SU-DHL-6 (cell line): ENCODE results near the gene TXN2.

Experiments
- H2AFZ ChIP-seq: fragments of 200-600 bp; sonication (generic); 2 replicates; pipeline ENCODE4 v1.6.1; 2014; ENCODE audit warnings: low read depth, mild to moderate bottlenecking, moderate library complexity, mixed read lengths, antibody characterized with exemption, low read length; ENCODE audit not compliant: severe bottlenecking
- H3F3A ChIP-seq: fragments of 200-600 bp; shearing (Covaris generic); 2 replicates; pipeline ENCODE4 v1.6.0; 2016; ENCODE audit warnings: antibody characterized with exemption, mild to moderate bottlenecking; ENCODE audit not compliant: insufficient read depth
- H3K27ac ChIP-seq: fragments of 200-600 bp; sonication (generic); 2 replicates; pipeline ENCODE4 v1.5.1; 2016; ENCODE audit warnings: low read depth, mild to moderate bottlenecking, low read length, moderate library complexity, mixed read lengths
- H3K27me3 ChIP-seq: fragments of 200-600 bp; sonication (generic), shearing (Covaris generic); 2 replicates; pipeline ENCODE4 v1.6.0; 2014; ENCODE audit warnings: mild to moderate bottlenecking, low read length
- H3K36me3 ChIP-seq: fragments of 200-600 bp; sonication (generic); 2 replicates; pipeline ENCODE4 v1.6.1; 2014; ENCODE audit warnings: mild to moderate bottlenecking, low read length, mixed read lengths
- H3K4me2 ChIP-seq: fragments of 300-600, 200-600 bp; shearing (Covaris generic), sonication (generic); 2 replicates; pipeline ENCODE4 v1.6.0; 2014; ENCODE audit warnings: low read length, low read depth, mild to moderate bottlenecking; ENCODE audit not compliant: poor library complexity, severe bottlenecking
- H3K4me3 ChIP-seq: fragments of 200-600 bp; sonication (generic); 2 replicates; pipeline ENCODE4 v1.5.1; 2014; ENCODE audit warnings: antibody characterized with exemption, low read length, mild to moderate bottlenecking, mixed read lengths; ENCODE audit not compliant: insufficient read depth, poor library complexity, severe bottlenecking
- H3K79me2 ChIP-seq: fragments of 200-600 bp; sonication (generic); 2 replicates; pipeline ENCODE4 v1.6.1; 2014; ENCODE audit warnings: mild to moderate bottlenecking, low read length, moderate library complexity; ENCODE audit not compliant: insufficient read depth
- H3K9ac ChIP-seq: fragments of 200-600 bp; sonication (generic); 2 replicates; pipeline ENCODE4 v1.7.0; 2014; ENCODE audit warnings: mild to moderate bottlenecking, low read length
- H3K9me2 ChIP-seq: fragments of 200-600 bp; sonication (generic); replicated peaks from 2 replicates; pipeline ENCODE4 v1.6.1; 2014; ENCODE audit warnings: low read length; ENCODE audit not compliant: insufficient read depth
- H3K9me3 ChIP-seq: fragments of 200-600 bp; sonication (generic); 2 replicates; pipeline ENCODE4 v1.6.1; 2014; ENCODE audit warnings: low read length, mixed read lengths; ENCODE audit not compliant: insufficient read depth
- H4K20me1 ChIP-seq: fragments of 200-600 bp; sonication (generic); 2 replicates; pipeline ENCODE4 v1.6.1; 2014; ENCODE audit warnings: low read depth, mild to moderate bottlenecking, antibody characterized with exemption, low read length, moderate library complexity, mixed read lengths
- EZH2phosphoT487 ChIP-seq: fragments of 200-600 bp; sonication (generic), shearing (Covaris generic); conservative IDR thresholded peaks from 2 replicates; pipeline ENCODE4 v1.6.1; 2018; ENCODE audit warnings: mild to moderate bottlenecking, antibody characterized with exemption, low read length, moderate library complexity, mixed read lengths
- TF ChIP-seq, protein P1 (sequence below): fragments of 200-600 bp; sonication (generic); IDR thresholded peaks from one replicate; pipeline ENCODE4 v1.5.1; 2017; ENCODE audit warnings: antibody characterized with exemption, mild to moderate bottlenecking, low read length, moderate library complexity; ENCODE audit not compliant: insufficient read depth, poor library complexity, severe bottlenecking

The TXN2 gene

DNA sequence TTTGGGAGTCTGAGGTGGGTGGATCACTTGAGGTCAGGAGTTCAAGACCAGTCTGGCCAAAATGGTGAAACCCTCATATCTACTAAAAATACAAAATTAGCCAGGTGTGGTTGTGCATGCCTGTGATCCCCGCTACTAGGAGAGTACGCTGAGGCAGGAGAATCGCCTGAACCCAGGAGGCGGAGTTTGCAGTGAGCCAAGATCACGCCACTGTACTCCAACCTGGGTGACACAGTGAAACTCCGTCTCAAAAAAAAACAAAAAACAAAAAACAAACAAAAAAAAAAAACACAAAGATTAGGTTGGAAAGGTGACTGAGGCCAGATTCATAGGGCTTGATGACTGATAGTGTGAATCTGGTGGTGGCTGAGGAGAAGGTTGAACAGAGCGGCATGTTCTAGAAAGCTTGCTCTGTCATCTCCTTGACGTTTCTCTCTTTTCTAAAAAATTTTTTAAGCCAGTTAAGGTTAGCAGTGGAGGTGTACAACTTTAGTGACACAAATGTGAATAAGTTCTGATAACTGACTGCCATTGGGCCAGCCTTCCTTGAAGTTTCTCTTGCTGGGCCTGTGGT lies 40.9 kb downstream of the TXN2 start:
- Histone ChIP-seq H2AFZ (no peak overlapping the region), H3K4me2 (no peak overlapping the region), H3K9me2 (no peaks in the 10 kb centered on the region), H3K4me3 (no peak overlapping the region), H3K36me3 (no peaks in the 10 kb centered on the region), H3F3A (no peaks in the 10 kb centered on the region), H3K27me3 (no peaks in the 10 kb centered on the region), H3K79me2 (no peaks in the 10 kb centered on the region), H4K20me1 (no peaks in the 10 kb centered on the region), H3K27ac (no peak overlapping the region), H3K9me3 (no peaks in the 10 kb centered on the region), H3K9ac (no peak overlapping the region)
- TF ChIP-seq EZH2phosphoT487 = no peak
- TF ChIP-seq, protein P1, sequence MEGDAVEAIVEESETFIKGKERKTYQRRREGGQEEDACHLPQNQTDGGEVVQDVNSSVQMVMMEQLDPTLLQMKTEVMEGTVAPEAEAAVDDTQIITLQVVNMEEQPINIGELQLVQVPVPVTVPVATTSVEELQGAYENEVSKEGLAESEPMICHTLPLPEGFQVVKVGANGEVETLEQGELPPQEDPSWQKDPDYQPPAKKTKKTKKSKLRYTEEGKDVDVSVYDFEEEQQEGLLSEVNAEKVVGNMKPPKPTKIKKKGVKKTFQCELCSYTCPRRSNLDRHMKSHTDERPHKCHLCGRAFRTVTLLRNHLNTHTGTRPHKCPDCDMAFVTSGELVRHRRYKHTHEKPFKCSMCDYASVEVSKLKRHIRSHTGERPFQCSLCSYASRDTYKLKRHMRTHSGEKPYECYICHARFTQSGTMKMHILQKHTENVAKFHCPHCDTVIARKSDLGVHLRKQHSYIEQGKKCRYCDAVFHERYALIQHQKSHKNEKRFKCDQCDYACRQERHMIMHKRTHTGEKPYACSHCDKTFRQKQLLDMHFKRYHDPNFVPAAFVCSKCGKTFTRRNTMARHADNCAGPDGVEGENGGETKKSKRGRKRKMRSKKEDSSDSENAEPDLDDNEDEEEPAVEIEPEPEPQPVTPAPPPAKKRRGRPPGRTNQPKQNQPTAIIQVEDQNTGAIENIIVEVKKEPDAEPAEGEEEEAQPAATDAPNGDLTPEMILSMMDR = no peak

DNA sequence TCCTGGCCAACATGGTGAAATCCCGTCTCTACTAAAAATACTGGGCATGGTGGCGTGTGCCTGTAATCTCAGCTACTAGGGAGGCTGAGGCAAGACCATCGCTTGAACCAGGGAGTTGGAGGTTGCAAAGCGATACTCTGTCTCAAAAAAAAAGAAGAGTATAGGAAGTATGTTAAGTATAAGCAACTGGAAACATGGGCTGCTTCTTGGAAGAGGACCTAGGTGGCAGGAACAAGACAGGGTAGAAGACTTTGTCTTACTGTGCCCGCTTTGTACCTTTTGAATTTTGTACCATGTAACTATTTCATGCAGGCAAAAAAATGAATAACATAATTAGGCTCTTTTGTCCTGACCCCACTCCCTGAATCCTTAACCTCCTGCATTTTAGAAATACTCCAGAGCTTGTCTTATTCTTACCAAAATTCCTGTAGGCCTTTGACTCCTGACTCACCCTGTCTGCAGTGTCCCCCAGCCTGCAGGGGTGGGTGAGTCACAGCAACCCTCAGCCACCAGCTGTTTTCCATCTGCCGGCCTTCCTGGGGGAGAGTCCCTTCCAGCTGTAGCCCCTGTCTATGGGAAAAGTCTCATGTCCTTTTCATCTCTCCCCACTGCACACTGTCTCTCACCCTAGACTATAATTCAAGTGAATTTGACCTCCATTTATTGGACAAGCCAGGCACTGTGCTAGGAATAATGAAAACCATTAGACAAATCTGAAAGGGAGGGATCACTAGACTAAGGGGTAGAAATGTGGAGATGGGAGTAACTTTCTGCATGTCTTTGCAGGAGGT lies 41.8 kb downstream of the TXN2 start:
- no peak for TF ChIP-seq EZH2phosphoT487
- TF ChIP-seq, protein P1 = no peak
- H3K4me3 ChIP-seq = no peak overlapping the region
- H3K9me3 ChIP-seq = no peaks in the 10 kb centered on the region
- H2AFZ ChIP-seq = no peak overlapping the region
- H3K27ac ChIP-seq = no peak overlapping the region
- no peak overlapping the region for H3K9ac ChIP-seq
- no peaks in the 10 kb centered on the region for H4K20me1 ChIP-seq
- no peak overlapping the region for H3K4me2 ChIP-seq
- no peaks in the 10 kb centered on the region for H3K36me3 ChIP-seq
- no peaks in the 10 kb centered on the region for H3K27me3 ChIP-seq
- no peaks in the 10 kb centered on the region for H3K9me2 ChIP-seq
- H3F3A ChIP-seq = no peaks in the 10 kb centered on the region
- no peaks in the 10 kb centered on the region for H3K79me2 ChIP-seq

DNA sequence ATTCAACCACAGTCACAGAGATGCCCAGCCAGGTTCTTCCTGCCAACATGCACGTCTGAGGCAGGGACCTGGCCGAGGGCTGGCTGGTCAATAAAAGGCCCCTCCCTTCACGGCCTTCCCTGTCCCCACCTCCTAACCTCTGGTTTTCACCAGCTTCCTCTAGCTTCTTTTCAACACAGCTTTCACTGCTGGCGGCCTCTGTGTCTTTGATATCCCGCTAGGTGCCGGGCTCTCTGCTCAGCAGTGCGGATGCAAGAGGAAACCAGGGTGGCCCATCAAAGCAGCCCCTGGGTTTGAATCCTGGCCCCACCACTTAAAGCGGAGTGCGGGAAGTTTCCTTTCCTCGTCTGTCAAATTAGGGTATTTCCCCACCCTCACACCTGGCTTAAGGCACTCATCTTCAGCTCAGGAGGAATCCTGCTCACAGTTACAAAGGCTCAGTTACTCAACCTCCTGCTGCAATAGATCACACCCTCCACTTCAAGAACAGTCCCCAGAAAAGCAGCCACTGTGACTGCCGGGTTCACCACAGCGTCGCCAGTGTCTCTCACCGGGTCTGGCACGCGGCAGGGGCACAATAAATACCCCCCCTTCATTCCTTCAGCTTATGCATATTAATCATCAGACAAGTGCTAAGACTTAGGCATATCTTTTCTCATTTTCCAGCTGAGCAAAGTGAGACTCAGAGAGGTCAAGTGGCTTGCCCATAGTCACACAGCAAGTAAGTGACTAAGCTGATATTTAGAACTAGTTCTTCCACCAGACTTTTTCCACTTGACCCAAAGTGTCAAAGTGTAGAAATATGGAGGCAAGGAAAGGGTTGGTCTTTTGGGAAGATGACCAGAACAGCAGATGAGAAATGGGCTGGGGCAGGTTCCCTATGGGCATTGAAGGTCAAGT lies 45.7 kb downstream of the TXN2 start:
- H3K27ac ChIP-seq = no peak overlapping the region

More for the DNA sequence above, 45.7 kb downstream of the TXN2 start:
- H3K79me2 ChIP-seq = no peaks in the 10 kb centered on the region
- no peak overlapping the region for H2AFZ ChIP-seq
- no peaks in the 10 kb centered on the region for H4K20me1 ChIP-seq
- no peak overlapping the region for H3K9ac ChIP-seq
- no peak for TF ChIP-seq EZH2phosphoT487
- TF ChIP-seq, protein P1 = no peak
- no peaks in the 10 kb centered on the region for H3F3A ChIP-seq
- H3K4me2 ChIP-seq = no peak overlapping the region
- no peaks in the 10 kb centered on the region for H3K27me3 ChIP-seq
- H3K4me3 ChIP-seq = no peak overlapping the region
- no peaks in the 10 kb centered on the region for H3K9me3 ChIP-seq
- no peaks in the 10 kb centered on the region for H3K36me3 ChIP-seq
- H3K9me2 ChIP-seq = no peaks in the 10 kb centered on the region
